Middle frontal gyrus (tissue), 1 donor: Measurements from ENCODE around the gene SEMA5A.
"Not testable (repeated sequence)": the region's sequence is repeated elsewhere in the genome, so short reads cannot be mapped to it uniquely, and the experiment has no call there.

Experiments used
- DNase-seq: peaks from one replicate; pipeline ENCODE4 v3.0.0-alpha.2; 2015; ENCODE audit warnings: low spot score; ENCODE audit errors: extremely low spot score

SEMA5A gene

DNA sequence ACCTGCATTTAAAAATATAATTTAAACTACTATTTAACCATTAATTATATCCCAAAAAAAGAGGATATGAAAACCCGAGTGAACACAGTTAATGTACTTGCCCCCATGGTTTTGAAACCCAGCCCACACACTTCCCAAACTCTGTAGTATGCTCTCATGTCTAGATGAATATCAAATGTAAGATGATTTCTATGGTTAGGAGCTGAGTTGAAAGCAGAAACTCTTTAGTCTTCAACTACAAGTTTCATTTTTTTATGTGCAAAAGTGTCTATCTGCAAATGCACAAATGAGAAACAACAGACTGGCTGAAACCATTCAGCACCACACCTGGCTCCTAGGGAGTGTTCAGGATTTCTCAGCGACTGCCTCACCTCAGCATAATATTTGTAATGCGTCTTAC lies 183.3 kb downstream of the SEMA5A start:
- no peak for DNase-seq

DNA sequence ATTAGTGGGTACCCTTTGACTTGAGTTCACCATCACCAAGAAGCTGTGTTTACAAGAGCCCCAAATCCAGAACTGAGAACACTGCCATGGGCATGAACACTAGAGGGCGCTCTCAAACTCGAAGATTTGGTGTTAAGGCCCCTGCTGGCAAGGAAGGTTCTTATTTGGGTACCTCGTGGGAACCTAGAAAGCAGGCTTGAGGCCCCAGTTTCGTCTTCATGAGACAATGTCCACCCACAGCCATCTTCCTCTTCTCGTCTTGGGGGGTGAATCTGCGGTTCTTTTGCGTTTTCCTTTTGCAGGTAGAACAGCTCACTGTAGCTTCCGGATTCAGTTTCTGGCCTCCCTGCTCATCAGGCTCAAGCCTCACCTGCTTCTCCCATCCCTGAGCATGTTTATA lies 184.0 kb downstream of the SEMA5A start:
- DNase-seq, result no peak

DNA sequence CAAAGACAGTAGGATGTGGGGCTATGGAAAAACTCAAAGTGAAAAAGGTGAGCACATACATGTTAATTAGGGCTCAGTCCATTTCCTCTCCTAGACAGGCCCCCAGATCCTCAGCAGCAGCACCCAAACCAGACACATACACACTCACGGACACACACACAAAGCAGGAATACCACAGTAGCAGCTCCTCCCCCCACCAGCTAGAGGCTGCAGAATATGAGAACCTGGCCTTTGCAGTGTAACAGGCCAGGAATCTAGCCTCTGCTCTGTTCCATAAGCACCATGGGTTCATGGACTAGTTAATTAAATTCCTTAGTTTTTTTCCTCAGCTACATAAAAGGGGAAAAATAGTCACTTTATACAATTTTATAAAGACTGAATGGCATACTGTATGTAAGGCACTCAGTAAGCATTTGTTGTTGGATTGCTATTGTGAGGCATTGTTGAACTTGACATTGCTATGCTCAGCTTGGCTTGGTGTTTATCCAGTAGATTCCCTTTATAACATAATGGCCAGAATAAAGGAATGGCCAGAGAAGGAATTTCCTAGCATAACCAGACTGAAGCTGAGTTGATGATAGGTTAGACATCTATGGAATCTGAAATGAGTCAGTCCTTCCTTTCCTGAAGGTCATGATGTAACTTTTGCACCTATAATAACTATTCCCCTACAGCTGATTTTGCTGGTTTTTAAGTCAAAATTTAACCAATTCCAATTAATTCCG lies 186.8 kb downstream of the SEMA5A start:
- DNase-seq, result no peak

GRCh38 chr5:9356351-9356825 lies 189.5 kb downstream of the SEMA5A start:
- DNase-seq, result no peak

DNA sequence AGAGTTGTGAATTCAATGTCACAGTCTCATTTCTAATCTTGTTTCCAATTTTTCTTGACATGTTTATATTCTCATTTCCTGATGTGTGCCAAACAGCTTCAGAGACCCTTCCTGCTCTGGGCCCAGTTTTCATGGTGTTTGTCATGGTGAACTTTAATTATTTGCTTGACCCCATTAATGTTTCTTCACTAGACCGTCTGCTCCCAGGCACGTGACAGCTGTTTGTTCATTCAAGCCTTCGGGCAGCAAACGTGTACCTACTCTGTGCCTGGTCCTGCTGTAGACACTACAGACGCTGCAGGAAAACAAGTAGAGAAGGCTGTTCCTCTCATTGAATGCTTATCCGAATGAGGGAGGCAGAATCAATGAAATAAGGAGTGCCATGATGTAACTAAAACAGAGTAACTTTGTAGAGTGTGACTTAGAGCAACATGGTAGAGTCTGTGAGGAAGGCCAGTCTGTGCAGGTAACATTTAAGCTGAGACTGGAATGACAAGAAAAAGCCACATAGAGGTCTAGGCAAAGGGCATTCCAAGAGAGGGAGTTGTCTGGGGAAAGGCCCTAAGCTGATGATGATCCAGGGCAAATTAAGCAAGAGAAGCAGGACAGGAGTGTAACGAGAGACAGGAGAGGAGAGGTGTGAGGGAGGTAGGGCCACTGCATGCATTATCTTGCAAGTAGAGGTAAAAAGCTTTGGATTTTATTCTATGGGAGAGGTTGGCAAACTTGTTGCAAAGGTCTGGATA lies 191.4 kb downstream of the SEMA5A start:
- no peak for DNase-seq

DNA sequence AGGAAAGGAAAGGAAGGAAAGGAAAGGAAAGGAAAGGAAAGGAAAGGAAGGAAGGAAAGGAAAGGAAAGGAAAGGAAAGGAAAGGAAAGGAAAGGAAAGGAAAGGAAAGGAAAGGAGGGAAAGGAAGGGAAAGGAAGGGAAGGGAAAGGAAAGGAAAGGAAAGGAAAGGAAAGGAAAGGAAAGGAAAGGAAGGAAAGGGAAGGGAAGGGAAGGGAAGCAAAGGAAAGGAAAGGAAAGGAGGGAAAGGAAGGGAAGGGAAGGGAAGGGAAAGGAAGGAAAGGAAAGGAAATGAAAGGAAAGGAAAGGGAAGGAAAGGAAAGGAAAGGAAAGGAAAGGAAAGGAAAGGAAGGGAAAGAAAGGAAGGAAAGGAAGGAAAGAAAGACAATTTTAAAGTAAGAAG lies 192.8 kb downstream of the SEMA5A start:
- DNase-seq, result not testable (repeated sequence)

DNA sequence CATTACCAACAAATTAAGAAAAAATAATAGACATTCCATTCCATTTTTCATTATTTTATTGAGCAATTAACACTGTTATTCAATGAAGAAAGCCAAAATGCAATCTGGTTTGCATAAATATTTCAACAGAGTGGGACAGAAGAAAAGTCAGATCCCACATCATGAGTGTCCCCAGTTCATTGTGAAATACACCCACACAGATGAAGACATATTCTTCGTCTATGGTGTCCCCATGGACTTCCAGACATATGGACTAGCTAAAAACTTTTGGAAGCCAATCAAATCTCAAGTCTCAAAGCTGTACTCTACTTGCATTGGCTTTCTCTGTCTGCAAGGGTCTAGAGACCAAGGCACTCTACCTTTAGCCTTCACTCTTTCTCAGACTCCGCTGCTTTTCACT lies 194.3 kb downstream of the SEMA5A start:
- no peak for DNase-seq

- no peak for DNase-seq
Measured at GRCh38 chr5:9350301-9350797, 195.5 kb downstream of the SEMA5A start.

GRCh38 chr5:9348401-9348996 lies 197.4 kb downstream of the SEMA5A start:
- DNase-seq, result no peak

- no peak for DNase-seq
Measured at GRCh38 chr5:9347541-9348295, 198.2 kb downstream of the SEMA5A start.

- DNase-seq, result no peak
Measured at GRCh38 chr5:9347032-9347431, 198.8 kb downstream of the SEMA5A start.

DNA sequence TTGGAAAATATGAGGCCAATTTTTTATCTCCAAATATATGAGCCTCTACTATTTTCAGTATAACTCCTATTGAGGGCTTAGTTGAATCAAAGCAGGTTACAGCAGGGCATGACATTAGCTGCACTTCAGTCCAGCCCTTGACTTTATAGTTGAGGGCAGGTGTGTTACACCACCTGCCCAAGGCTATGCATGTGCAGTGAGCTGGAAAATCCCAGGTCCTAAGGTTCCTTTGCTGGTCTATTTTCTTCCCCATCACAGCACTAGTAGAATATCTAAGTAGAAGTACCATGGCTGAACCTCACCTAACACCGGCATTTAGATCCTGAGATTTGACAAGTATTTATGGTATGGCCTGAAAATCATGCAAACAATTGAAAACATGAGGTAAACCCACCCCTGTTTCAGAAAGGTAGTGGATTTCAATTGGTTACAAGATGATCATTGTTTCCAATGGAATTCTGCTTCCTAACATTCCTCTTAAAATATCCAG lies 201.1 kb downstream of the SEMA5A start:
- DNase-seq, result no peak

DNA sequence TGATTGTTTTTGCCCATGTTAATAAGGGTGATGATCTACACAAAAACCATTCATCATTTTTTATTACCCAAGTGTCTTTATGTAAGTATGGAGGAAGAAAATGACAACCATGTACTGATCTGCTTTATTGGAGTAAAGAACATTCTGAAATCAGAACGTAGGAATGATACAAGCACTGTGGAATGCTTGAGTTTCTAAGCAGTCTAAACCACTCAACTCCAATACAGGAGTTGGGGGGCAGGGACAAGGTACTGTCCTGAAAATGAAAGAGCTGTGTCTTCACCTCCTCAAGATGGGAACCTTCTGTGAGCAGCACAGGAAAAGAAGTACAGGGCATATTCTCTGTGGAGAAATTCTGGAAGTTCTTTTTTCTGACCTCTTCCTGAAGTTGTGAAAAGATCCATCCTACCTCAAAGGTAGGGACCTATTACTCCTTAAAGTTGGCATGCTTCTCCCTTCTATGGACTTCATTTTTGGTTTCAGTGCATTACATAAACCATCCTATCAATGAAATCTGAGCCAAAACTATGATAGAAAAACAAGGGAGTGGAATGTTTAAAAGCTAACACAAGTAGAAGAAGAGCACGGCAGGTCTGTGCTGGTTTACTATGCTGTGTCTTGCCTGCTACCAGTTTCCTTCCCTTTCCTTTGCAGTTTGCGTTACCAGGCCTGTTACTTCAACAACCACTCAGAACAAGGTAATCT lies 202.6 kb downstream of the SEMA5A start:
- no peak for DNase-seq

DNA sequence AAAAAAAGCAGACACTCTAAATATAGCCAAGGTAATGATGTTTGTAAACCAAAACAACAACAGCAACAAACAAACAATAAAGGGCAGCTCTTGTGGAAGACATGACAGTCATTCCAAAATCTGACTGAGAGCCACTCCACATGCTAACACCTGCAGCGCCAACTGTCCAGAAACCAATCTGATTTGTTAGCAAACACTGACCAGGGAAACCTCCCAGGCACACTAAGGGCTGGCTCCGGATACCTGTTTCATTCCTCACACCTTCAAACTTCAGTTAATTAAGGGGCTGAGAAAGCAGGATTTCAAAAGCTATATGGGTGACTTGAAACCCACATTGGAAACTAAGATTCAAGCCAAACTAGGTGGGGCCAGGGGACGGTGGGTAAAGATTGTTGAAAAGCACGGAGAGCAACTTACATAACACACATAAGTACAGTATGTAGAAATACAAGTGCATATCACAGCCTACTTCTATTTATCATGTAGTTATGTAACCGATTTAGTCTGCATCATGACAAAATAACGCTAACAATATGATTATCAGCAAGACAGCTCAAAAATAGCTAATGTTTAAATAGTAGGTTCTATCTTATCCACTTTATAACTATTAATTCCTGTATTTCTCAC lies 203.6 kb downstream of the SEMA5A start:
- no peak for DNase-seq

GRCh38 chr5:9340085-9340484 lies 205.8 kb downstream of the SEMA5A start:
- no peak for DNase-seq

GRCh38 chr5:9339206-9339818 lies 206.6 kb downstream of the SEMA5A start:
- no peak for DNase-seq

DNA sequence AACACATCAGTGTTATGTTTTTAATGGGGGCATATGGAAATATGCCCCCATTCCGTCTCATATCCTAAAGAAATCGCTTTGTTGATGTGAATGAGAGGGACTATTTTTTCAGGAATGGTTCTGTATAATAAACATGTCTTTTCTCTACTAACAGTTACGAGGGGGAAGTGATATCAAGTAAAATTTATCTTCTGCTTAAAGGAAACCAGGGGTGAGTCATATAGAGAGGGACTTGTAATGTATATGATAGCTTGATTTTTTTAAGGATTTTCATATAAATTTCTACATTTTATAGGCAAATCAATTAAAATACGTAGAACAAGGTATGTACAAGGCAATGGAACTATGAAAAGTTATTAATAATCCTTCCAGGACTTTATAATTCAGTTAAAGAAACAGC lies 207.1 kb downstream of the SEMA5A start:
- no peak for DNase-seq

DNA sequence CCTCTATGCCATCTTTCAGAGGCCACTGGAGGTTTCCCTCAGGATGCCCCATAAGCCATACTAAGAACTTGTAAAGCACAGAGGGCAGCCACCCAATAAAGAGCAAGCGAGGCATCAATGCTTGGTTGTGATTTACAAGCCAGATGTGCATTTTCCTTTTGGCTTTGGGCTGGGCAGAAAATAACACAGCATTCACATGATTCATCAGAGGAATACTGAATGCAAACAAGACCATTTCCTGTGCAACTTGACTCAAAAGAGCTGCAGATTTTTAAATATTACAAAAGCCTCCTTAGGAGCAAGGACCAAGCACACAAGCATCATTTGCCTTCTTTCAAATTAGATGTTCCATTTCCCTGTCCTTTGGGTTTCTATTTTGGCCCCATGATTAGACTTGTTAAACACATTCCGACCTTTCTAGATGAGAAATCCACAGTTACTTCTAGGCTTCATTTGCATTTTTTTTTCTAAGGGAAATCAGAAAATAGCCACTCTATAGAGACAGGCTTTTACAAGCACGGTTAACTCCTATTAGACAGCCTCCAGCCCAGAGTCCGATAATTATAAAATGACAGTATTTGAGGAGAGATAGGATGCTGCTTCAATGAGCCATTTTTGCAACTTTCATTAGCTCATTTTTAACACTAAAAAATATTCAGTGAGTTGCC lies 207.8 kb downstream of the SEMA5A start:
- no peak for DNase-seq

DNA sequence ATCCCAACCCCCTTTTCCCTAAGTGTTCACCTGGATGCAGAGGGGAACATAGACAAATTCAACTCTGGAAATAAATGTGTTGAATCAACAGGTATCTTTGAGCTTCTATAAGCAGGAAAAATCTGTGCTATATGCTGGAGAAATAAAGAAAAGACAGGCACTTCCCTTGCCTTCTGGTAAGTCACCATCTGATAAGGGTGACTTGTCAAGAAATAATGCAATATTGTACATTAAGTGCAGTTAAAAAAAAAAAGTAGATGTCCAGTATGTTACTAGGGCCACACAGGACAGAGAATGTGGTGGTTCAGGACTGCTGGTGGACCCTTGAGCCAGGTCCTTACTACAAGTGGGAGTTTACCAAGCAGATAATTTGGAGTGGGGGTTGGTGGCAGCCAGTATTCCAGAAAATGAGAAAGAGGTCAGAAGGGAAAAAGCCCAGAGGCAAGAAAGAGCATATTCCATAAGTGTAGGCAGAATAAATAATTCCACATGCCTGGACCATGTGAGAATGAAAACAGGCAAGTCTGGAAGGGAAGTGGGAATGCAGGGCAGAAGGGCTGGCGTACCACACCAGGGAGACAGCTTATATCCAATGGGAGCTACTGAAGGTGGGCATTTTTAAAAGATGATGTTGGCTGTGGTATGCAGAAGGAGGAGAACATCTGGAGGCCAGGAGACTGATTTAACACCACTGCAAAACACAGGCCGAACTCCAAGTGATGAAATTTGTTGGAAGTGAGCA lies 209.9 kb downstream of the SEMA5A start:
- no peak for DNase-seq
